ENCODE data around the gene KRT14.

- TF ChIP-seq CTCF (IDR thresholded peaks at IDR 0.05) (no peak), EZH2phosphoT487 (IDR thresholded peaks at IDR 0.05) (no peak)
Observed at GRCh38 chr17:41536741-41537613, 49.7 kb downstream of the KRT14 start.

All from neural progenitor cell (in vitro differentiated cells).